Spinal cord (tissue), 10 donors: Measurements from ENCODE around the gene LRRK2. TPM values are rescaled to one million over a fixed set of nuclear protein-coding genes. Genes with fewer than 3 reads are reported as not detected.

Experiments used
- DNase-seq, 6 donors: peaks; one replicate each; pipeline versions ENCODE4 v3.0.0 to v3.0.0-alpha.2; 2013 to 2015; ENCODE audit warnings: low spot score in 6 of 6, low read depth in 4 of 6
- H3K27ac ChIP-seq: one replicate; pipeline ENCODE4 v1.5.1; 2013; ENCODE audit warnings: low read depth, low read length, control low read depth
- H3K27me3 ChIP-seq: one replicate; pipeline ENCODE4 v1.6.1; 2013; ENCODE audit warnings: low read length; ENCODE audit not compliant: control insufficient read depth, insufficient read depth
- H3K36me3 ChIP-seq: one replicate; pipeline ENCODE4 v1.6.1; 2013; ENCODE audit warnings: low read length; ENCODE audit not compliant: control insufficient read depth, insufficient read depth
- H3K4me1 ChIP-seq: one replicate; pipeline ENCODE4 v1.6.1; 2013; ENCODE audit warnings: low read length; ENCODE audit not compliant: control insufficient read depth, insufficient read depth
- H3K4me3 ChIP-seq: one replicate; pipeline ENCODE4 v1.5.1; 2013; ENCODE audit warnings: low read depth, low read length, control low read depth
- H3K9me3 ChIP-seq: one replicate; pipeline ENCODE4 v1.6.1; 2013; ENCODE audit warnings: low read length; ENCODE audit not compliant: control insufficient read depth, insufficient read depth
- WGBS: methylation state at CpG from one replicate; pipeline ENCODE4 v1.1.5; 2013; ENCODE audit warnings: missing lambda C conversion rate; ENCODE audit not compliant: insufficient coverage; 5-methylcytosine and 5-hydroxymethylcytosine counted together
- polyA plus RNA-seq, 2 donors: library from polyadenylated mRNA; unstranded; fragments of 120-200 nt; gene quantifications; one replicate each; pipeline ENCODE4 v1.2.1, GENCODE V29; 2013; ENCODE audit not compliant: insufficient read length in 2 of 2
- total RNA-seq, 2 donors: library from RNA; depleted of rRNA in 1 of 2; stranded (reverse); fragments of 120-200 nt in 1 of 2; fragments of >200 nt in 1 of 2; gene quantifications; one replicate each; pipeline versions ENCODE4 v1.2.3 to v1.2.4, GENCODE V29; 2013 to 2014
- donor health status: healthy.

The LRRK2 gene
- total and polyA plus RNA-seq, 4 donors, result 18.6 to 43.5 (median 28.2) TPM

DNA sequence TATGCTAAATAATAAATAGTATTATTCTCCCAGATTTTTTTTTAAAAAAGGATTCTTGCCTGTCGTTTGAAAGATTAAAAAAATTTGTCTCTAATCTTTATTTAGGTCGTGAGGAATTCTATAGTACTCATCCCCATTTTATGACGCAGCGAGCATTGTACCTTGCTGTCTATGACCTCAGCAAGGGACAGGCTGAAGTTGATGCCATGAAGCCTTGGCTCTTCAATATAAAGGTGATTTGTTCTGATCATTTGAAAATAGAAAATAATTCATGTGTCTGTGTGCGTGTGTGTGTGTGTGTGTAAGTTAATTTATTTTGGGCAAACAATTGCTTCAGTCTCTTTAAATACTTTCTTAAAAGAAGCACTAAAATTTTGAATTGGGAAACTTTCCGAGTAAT is 84.2 kb downstream of the LRRK2 start:
- Histone ChIP-seq H3K36me3 (no peaks in the 10 kb centered on the region), H3K4me1 (no peaks in the 10 kb centered on the region), H3K27me3 (no peaks in the 10 kb centered on the region), H3K27ac (no peak overlapping the region), H3K4me3 (no peak overlapping the region), H3K9me3 (no peaks in the 10 kb centered on the region)
- 60% methylated on average over 1 of the region's 6 CpGs for WGBS
- no peak for DNase-seq

DNA sequence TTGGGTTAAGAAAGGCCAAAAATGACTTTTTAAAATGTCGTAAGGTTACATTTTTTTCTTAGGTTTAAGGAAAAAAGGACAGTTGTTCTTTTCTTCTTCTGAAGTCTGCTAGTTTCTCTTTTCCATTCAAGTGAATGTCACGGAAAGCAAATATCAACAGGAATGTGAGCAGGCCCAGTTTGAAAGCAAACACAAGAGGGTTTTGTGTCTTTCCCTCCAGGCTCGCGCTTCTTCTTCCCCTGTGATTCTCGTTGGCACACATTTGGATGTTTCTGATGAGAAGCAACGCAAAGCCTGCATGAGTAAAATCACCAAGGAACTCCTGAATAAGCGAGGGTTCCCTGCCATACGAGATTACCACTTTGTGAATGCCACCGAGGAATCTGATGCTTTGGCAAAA is 85.4 kb downstream of the LRRK2 start:
- H3K9me3 ChIP-seq, result no peaks in the 10 kb centered on the region
- H3K4me3 ChIP-seq, result peak overlapping the region; percentile 10
- WGBS, result 46% methylated on average over 7 of the region's 9 CpGs
- H3K4me1 ChIP-seq, result no peaks in the 10 kb centered on the region
- no peaks in the 10 kb centered on the region for H3K36me3 ChIP-seq
- H3K27me3 ChIP-seq, result no peaks in the 10 kb centered on the region
- peak in 5 of 6 donors; percentile 10 to 53 (median 31) for DNase-seq
- peak overlapping the region; percentile 41 for H3K27ac ChIP-seq

DNA sequence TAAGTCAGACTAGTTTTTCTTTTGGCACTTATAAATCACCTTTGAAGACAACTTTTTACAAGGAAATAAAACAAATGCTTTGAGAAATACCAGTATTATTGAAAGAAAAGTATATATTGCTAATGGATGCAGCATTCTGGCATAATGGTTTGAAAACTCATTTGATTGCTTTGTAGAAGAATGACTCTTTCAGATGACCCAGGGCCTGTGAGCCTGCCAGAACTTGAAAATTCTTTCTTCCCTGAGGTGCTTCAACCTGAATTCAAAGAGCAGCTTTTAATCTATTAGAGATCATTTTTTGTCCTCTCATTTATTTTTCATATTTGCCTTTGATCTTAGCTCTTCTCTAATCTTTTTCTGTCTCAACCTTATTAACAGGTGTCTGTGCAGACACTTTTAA is 87.4 kb downstream of the LRRK2 start:
- Histone ChIP-seq H3K9me3 (no peaks in the 10 kb centered on the region), H3K4me1 (no peaks in the 10 kb centered on the region), H3K27ac (peak overlapping the region; percentile 16), H3K4me3 (peak overlapping the region; percentile 4), H3K27me3 (no peaks in the 10 kb centered on the region), H3K36me3 (no peaks in the 10 kb centered on the region)
- no peak for DNase-seq

DNA sequence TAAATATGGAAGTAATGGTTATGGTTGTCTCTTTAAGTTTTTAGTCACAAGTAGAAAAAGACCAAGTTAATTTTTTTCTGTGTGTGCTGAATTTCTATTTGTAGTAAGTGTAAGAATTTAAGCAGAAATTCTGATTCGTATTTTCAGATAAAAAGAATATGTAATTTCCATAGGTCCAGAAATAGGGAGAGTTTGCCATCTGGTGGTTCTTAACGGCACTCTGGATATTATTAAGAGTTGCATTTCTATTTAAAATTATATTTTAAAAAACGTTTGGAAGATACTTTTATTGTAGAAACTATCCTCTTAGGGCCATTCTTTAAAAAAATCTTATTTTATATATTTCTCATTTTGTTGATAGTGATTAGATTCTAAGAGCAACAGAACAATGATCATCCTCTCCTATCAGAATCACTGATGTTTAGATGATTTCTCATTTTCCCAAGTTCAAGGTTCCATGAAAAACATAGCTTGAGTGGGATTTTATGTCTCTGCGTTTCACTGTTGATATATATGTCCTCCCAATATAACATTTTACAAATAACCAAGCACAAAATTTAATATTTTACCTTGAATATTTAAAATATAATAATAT is 88.3 kb downstream of the LRRK2 start:
- Histone ChIP-seq H3K4me1 (no peaks in the 10 kb centered on the region), H3K27me3 (no peaks in the 10 kb centered on the region), H3K27ac (no peak overlapping the region), H3K4me3 (peak overlapping the region; percentile 4), H3K36me3 (no peaks in the 10 kb centered on the region), H3K9me3 (no peaks in the 10 kb centered on the region)
- no CpG with 5 or more reads among the region's 4 CpGs for WGBS
- DNase-seq, result peak in 2 of 6 donors; percentile 47 to 76

DNA sequence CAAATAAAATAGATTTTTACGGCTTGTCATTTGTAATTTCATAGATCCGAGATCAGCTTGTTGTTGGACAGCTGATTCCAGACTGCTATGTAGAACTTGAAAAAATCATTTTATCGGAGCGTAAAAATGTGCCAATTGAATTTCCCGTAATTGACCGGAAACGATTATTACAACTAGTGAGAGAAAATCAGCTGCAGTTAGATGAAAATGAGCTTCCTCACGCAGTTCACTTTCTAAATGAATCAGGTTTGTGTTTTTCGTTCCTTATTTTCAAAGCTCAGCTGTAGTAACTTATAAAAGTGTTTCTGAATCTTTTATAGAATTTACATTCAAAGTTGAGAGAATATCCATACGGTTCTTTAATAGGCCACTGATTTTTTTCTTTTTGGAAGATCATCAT is 89.1 kb downstream of the LRRK2 start:
- WGBS, result 58% methylated on average over 6 of the region's 10 CpGs
- peak in 1 of 6 donors; percentile 11 for DNase-seq
- Histone ChIP-seq H3K9me3 (no peaks in the 10 kb centered on the region), H3K36me3 (no peaks in the 10 kb centered on the region), H3K4me1 (no peaks in the 10 kb centered on the region), H3K27ac (no peak overlapping the region), H3K27me3 (no peaks in the 10 kb centered on the region), H3K4me3 (peak overlapping the region; percentile 9)

DNA sequence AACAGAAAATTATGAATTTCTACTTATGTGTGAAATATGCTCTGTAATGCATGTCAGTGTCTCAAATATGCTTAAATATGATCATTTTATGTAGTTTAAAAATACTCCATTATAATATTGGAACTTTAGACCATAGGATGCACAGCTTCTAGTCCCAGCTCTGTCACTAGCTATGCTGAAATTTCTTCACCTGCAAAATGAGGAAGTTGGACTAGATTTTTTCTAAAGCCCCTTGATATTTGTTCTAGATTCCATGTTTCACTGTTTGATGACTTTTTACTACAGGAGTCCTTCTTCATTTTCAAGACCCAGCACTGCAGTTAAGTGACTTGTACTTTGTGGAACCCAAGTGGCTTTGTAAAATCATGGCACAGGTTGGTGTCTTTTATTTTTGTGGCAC is 90.1 kb downstream of the LRRK2 start:
- H3K27ac ChIP-seq, result no peak overlapping the region
- no peaks in the 10 kb centered on the region for H3K27me3 ChIP-seq
- no peak overlapping the region for H3K4me3 ChIP-seq
- H3K9me3 ChIP-seq, result no peaks in the 10 kb centered on the region
- H3K36me3 ChIP-seq, result no peaks in the 10 kb centered on the region
- no peak for DNase-seq
- no peaks in the 10 kb centered on the region for H3K4me1 ChIP-seq

DNA sequence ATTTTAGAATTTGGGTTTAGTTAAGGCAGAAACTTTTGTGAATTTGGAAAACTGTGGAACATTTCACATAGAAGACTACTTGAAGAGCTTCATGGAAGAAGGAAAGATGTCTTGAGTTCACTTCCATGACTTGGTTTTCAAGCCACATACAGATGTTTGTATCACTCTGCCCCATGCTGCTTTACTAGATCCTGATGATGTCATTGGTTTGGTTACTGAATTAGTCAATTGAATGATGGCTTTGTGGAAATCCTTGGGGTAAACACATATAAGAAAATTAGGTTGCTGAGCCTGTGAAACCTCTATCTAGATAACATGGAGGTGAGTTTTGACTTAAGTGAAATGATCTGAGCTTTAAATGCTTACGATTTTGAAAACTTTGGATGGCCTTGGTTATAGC is 90.6 kb downstream of the LRRK2 start:
- Histone ChIP-seq H3K4me1 (no peaks in the 10 kb centered on the region), H3K9me3 (no peaks in the 10 kb centered on the region), H3K36me3 (no peaks in the 10 kb centered on the region), H3K4me3 (no peak overlapping the region), H3K27ac (no peak overlapping the region), H3K27me3 (no peaks in the 10 kb centered on the region)
- no peak for DNase-seq
- WGBS, result no CpG with 5 or more reads among the region's 1 CpG

DNA sequence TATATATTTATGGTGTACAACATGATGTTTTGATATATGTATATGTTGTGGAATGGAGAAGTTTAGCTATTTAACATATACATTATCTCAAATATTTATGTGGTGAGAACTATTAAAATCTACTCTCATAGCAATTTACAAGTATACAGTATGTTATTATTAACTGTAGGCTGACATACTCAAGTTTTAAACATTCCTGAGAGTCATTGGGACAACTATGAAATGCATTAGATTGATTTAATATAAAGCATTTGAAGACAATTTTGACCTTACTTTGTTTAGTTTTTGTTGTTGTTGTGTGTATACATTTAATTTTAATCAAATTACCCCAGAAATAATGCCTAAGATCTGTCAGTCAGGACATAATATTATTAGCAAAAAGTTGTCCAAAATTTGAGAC is 99.5 kb downstream of the LRRK2 start:
- DNase-seq, result no peak

DNA sequence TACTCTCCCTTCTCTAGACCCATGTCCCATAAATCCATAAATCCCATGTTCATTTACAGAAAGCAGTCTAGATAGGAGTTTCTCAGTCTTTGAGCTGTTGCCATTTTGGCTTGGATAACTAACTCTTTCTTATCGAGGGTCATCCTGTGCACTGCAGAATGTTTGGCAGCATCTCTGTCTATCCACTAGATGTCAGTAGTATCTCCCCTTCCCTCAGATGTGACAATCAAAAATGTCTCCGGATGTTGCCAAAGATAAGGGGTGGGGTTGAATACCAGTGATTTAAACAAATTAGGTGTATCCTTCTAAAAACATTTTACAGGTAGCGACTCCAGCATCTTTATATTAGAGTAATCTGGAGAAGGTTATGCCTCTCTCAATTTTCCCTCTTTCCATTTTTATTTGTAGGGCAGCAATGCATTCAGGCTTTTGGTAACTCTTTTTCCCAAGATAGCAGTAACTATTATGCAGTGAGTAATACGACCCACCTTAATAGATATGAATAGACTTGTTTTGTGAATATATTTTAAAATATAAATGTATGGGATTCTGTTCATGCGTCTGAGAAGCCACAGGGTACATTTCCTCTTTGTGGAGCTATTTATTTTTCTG is 100.7 kb downstream of the LRRK2 start:
- no peaks in the 10 kb centered on the region for H3K36me3 ChIP-seq
- peak in 2 of 6 donors; percentile 28 to 56 for DNase-seq
- no CpG with 5 or more reads among the region's 5 CpGs for WGBS

More for the DNA sequence above, 99.5 kb downstream of the LRRK2 start:
- Histone ChIP-seq H3K27me3 (no peaks in the 10 kb centered on the region), H3K9me3 (no peaks in the 10 kb centered on the region), H3K36me3 (no peaks in the 10 kb centered on the region), H3K4me3 (no peak overlapping the region), H3K4me1 (no peaks in the 10 kb centered on the region), H3K27ac (no peak overlapping the region)

DNA sequence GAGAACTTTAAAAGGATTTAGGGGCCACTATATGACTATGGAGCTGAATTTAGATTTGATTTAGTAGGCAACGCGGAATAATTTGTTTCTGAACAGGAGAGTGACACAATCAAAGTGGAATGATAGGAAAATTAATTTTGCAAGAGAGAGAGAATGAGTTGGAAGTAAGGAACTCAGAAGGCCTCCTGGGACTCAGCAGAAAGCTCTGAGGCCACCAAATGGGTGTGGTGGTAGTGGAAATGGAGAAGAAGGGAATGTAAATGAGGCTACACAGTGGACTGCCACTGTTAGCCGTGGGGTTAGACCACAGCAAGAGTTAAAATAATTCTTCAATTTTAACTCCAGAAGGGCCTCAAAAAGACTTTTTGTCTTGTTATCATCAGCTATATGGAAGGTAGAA is 102.7 kb downstream of the LRRK2 start:
- Histone ChIP-seq H3K4me3 (no peak overlapping the region), H3K27me3 (no peaks in the 10 kb centered on the region), H3K9me3 (peaks cover 6% of the 10 kb centered on the region), H3K36me3 (no peaks in the 10 kb centered on the region), H3K27ac (no peak overlapping the region), H3K4me1 (no peaks in the 10 kb centered on the region)
- DNase-seq, result no peak
- 100% methylated on average over 2 of the region's 3 CpGs for WGBS

More for the DNA sequence above, 100.7 kb downstream of the LRRK2 start:
- Histone ChIP-seq H3K4me1 (no peaks in the 10 kb centered on the region), H3K27me3 (no peaks in the 10 kb centered on the region), H3K9me3 (peaks cover 3% of the 10 kb centered on the region), H3K27ac (no peak overlapping the region), H3K4me3 (no peak overlapping the region)
